Pons (tissue), 1 donor: ENCODE measurements around the gene FGD4.
A peak's percentile ranks its signal among the peaks of the same experiment; 100 is the strongest.
"Not testable (repeated sequence)": the region's sequence is repeated elsewhere in the genome, so short reads cannot be mapped to it uniquely, and the experiment has no call there.

ENCODE experiments used
- DNase-seq: peaks from one replicate; pipeline ENCODE4 v3.0.0-alpha.2; 2016; ENCODE audit warnings: low spot score

The FGD4 gene

GRCh38 chr12:32496946-32497345 lies 97.6 kb downstream of the FGD4 start:
- DNase-seq, result no peak

DNA sequence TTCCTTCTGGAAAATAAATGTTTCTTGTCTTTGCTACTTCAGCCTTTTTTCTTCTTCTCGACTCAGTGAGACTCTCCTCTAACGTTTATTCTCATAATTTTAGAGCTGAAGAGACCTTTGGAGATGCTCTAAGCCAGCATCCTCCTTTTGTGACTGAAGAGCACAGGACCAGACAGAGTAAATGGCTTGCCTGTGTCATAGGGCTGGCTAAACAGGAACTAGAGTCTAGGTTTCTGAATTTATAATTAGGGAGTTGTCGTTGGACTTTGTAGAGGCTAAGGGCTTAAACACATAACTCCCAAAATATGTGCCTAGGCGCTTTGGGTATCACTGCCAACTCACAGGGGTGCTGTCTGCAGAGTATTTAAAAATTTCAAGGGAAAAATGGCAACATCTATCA lies 98.5 kb downstream of the FGD4 start:
- DNase-seq, result no peak

- no peak for DNase-seq
These were observed 99.7 kb downstream of the FGD4 start for GRCh38 chr12:32499048-32499447.

GRCh38 chr12:32501835-32502333 lies 102.5 kb downstream of the FGD4 start:
- peak; percentile 93 for DNase-seq

DNA sequence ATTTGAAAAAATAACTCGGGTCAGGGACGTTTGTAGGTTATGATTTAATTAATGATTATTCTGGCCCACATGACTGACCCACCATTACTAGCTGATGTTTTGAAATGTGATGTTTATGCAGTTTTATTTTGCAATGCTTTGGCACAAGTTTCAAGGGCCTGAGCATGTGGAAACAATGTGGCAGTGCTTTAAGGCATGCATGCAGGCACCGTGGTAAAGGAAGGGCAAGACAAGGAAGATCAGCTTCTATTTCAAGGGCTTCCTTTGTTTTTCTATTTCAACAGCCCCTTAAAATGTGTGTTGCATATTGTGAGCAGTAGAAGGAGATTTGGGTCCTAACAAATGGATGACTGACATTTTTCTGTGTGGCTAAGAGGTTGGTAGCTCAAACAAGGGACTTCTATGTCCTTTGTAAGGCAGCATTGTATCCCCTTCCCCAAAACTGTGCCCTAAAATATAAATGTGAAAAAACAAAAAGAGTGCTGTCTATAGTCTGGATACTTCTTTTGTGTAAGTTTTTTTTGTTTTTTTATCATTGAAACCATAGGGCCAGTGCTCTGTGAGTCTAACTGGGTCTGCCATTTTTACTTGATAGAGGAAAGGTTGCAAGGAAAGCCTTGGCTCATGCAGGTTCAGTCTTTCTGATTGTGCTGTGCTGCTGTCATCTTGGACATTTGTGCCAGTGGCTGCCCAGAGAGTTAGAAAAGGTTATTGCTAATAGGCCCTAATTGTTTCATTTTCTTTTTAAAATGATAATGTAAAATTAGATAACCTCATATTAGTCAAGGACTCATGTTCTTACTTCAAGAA lies 103.5 kb downstream of the FGD4 start:
- peak; percentile 89 for DNase-seq

GRCh38 chr12:32503730-32504129 lies 104.4 kb downstream of the FGD4 start:
- DNase-seq, result no peak

DNA sequence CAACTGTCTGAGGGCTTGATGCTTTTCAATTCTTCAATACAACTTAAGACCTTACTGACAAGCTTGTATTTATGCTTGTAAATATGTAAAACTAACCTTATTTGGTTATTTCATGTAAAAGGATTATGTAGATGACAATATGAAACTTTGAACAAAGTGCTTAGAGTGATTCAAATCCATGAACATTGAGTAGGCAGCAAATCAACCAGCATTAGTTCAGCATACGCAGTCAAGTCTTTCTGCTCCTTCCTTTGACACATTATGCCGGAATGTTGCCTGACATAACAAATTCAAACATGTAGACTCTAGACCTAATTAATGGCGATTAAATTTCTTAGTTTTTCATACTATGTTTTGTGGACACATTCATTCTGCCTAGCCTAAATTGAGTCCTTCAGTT lies 105.2 kb downstream of the FGD4 start:
- no peak for DNase-seq

DNA sequence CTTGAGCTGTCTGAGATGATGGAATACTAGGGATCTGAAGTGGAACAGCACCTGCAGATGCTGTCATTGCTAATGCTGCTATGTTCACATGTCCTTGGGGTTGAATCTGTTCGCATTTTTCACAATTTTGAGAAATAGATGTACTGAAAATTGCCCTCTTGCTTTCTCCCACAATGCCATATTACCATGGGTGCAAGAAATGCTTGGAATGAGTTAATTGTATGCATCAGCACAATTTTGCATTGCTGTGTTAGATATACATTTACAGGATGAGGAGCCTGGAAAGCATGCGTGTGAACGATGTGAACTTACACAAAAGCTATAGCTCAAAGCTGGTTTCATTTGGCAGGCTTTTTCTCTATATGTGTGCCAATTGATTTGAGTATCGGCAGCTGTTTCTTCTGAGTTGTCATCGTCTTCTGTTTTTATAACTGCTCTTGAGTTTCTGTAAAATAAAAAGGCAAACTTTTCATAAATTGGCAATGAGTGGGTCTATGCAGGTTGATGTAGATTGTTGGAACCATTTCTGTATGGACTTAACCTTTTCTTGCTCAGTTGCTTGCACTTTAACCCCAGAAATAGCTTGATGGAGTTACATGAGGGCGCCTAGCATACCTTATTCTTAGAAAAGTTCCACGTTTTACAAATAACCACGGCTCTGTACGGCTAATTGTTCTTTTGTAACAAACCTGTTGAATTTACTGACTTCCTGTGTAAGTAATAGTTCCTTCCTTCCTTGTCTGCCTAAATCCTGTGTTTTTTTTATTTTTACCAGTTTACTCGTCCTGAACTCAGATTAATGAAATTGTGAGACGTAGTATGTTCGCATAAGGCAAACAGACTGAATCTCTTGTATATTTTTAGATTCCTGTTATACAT lies 105.9 kb downstream of the FGD4 start:
- no peak for DNase-seq

DNA sequence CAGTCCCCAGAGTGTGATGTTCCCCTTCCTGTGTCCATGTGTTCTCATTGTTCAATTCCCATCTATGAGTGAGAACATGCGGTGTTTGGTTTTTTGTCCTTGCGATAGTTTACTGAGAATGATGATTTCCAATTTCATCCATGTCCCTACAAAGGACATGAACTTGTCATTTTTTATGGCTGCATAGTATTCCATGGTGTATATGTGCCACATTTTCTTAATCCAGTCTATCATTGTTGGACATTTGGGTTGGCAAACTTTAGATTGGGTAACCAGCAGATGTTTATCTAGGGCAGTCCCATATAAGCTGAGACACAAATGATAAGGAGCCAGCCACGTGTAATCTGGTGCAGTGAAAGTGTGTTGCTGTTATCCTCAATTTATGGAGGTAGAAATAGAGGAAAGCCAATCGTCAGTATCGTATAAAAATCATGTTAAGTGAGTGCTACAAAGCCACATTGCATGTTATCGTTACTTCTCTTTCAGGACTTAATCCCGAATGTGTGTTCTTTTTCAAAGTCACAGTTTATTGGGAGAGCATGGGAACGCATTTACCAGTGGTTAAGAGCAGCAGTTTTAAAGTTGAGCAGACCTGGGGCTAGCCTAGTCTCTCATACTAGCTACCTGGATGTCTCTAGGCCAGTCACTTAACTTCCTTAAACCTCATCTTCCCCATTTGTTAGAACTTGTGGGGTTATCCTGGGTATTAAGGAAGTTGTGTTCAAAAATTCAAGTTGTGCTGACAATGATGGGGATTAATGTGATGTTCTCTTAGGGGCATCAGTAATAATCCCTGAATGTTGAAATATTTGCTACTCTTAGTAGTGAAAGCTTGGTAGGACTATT lies 108.0 kb downstream of the FGD4 start:
- DNase-seq, result not testable (repeated sequence)

GRCh38 chr12:32507942-32508320 lies 108.6 kb downstream of the FGD4 start:
- DNase-seq, result no peak

DNA sequence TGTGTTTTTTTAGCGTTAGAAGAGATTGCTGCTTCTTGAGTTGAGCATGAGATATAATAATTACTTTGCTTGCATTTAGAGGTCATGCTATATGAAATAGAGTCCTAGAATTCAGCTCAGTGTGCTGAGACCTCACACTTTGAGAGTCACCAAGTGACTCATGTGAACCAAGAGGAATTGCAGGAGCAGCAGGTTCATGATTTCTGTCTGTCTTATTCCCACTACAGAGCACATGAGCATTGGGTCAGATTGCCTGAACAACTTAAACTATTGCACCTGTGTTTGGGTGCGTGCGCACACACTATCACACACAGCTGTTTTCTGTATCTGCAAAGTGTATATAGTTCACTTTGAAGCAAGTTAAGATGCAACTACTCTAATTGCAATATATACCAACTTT lies 109.3 kb downstream of the FGD4 start:
- DNase-seq, result no peak

DNA sequence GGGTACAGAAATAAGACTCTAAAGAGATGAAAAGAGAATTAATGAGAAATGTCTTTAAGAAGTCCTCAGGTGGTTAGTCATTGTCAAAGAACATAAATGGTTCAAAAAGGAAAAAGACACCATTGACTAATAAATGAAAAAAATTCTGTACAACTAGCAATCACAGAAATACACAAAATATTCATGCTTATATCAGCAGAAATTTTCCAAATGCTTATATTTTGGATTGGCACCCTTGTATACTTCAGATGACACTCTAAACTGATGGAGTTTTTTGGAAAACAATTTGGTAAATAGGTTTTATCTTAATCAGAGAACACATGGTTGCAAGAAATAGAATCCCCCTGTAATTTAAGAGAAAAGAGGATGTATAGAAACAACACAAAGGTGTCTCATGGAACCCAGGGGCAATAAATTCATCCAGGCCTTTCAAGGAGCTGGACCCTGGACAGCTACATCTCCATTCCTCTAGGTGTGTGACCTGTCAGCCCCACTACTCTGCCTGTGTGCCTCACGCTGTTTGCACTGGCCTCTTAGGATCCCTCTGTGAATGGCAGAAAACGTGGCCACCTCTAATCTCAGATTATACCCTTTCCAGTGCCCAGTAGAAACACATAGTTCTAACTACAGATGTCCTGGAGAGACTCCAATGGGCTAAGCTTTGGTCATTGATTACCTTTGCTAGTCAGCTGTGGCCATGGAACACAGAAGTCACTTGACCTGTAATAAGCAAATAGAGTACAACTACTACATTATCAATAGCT lies 110.2 kb downstream of the FGD4 start:
- DNase-seq, result no peak

- DNase-seq, result not testable (repeated sequence)
These were observed 112.6 kb downstream of the FGD4 start for GRCh38 chr12:32511976-32512375.

DNA sequence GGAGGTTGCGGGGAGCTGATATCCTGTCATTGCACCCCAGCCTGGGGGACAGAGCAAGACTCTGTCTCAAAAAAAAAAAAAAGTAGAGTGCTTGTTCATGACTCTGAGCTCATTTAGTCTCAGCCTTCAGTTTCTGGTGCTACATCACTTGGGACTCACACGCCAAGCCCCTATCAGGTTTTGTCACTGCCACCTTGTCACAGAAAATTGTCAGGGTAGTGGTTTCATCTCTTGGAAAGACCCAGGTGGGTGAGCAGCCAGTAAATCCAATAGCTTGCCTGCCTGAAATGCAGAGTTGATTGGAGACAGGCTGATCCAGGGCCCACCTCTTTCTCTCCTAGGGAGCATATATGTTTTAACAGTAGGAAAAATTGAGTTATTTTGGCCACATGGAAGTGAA lies 113.0 kb downstream of the FGD4 start:
- no peak for DNase-seq

GRCh38 chr12:32512910-32513309 lies 113.6 kb downstream of the FGD4 start:
- no peak for DNase-seq

GRCh38 chr12:32515137-32515873 lies 115.9 kb downstream of the FGD4 start:
- DNase-seq, result no peak

GRCh38 chr12:32516230-32516629 lies 116.9 kb downstream of the FGD4 start:
- DNase-seq, result no peak

GRCh38 chr12:32517966-32518365 lies 118.6 kb downstream of the FGD4 start:
- DNase-seq, result no peak

- no peak for DNase-seq
These were observed 119.7 kb downstream of the FGD4 start for GRCh38 chr12:32519047-32519446.
